Thyroid gland (tissue), 4 donors: ENCODE measurements around the gene P4HA2. TPM values are rescaled to one million over a fixed set of nuclear protein-coding genes. Genes with fewer than 3 reads are reported as not detected.

Source experiments
- DNase-seq, 2 donors: peaks; one replicate each; pipeline ENCODE4 v3.0.0-alpha.2; 2019
- H3K27ac ChIP-seq, 3 donors: fragments of 200-600 bp; sonication (generic); 1 replicate in 2 of 3; 2 replicates in 1 of 3; pipeline ENCODE4 v1.5.1; 2016 to 2019; ENCODE audit warnings: mild to moderate bottlenecking in 1 of 3, moderate library complexity in 1 of 3
- H3K27me3 ChIP-seq: fragments of 200-600 bp; sonication (generic); one replicate; pipeline ENCODE4 v1.5.1; 2019
- H3K36me3 ChIP-seq, 2 donors: fragments of 200-600 bp; sonication (generic); one replicate each; pipeline ENCODE4 v1.5.1; 2016 to 2019
- H3K4me1 ChIP-seq, 2 donors: fragments of 200-600 bp; sonication (generic); one replicate each; pipeline ENCODE4 v1.5.1; 2017 to 2019
- H3K4me3 ChIP-seq, 3 donors: fragments of 200-600 bp; sonication (generic); replicated peaks in 1 of 3; 1 replicate in 2 of 3; 2 replicates in 1 of 3; pipeline ENCODE4 v1.5.1; 2016; ENCODE audit warnings: mild to moderate bottlenecking in 1 of 3
- H3K9me3 ChIP-seq: fragments of 200-600 bp; sonication (generic); one replicate; pipeline ENCODE4 v1.5.1; 2017
- CTCF ChIP-seq, 6 experiments: fragments of 200-600 bp in 3 of 6; fragments of 450-650 bp in 3 of 6; sonication (generic) in 3 of 6; IDR thresholded peaks; one replicate each; pipeline ENCODE4 v1.5.1; 2016 to 2019; ENCODE audit warnings: antibody characterized with exemption in 6 of 6, mild to moderate bottlenecking in 2 of 6, inconsistent platforms in 1 of 6, moderate library complexity in 1 of 6
- POLR2A ChIP-seq, 2 donors: fragments of 450-650 bp; IDR thresholded peaks; one replicate each; pipeline ENCODE4 v1.6.1; 2017; ENCODE audit warnings: antibody characterized with exemption in 2 of 2, mild to moderate bottlenecking in 2 of 2, moderate library complexity in 1 of 2
- WGBS, 2 donors: methylation state at CpG; one replicate each; pipeline ENCODE4 v1.1.5; 2017; 5-methylcytosine and 5-hydroxymethylcytosine counted together
- intact Hi-C: fragments of 100-400 bp; cut with DNase I; formaldehyde crosslinking; loops from one replicate; pipeline ENCODE4 v1.15.1; 2023
- total RNA-seq, 4 donors: library from RNA; depleted of rRNA; stranded (reverse); fragments of >200 nt; gene quantifications; one replicate each; pipeline ENCODE4 v1.2.3, GENCODE V29; 2016

The P4HA2 gene
- total RNA-seq, 4 donors from 2014 or later, result 21.3 to 32.0 (median 29.6) TPM

- Histone ChIP-seq H3K9me3 (no peaks in the 10 kb centered on the region), H3K27ac (no peak overlapping the region), H3K27me3 (no peaks in the 10 kb centered on the region), H3K36me3 (no peaks in the 10 kb centered on the region), H3K4me1 (no peaks in the 10 kb centered on the region), H3K4me3 (no peak overlapping the region)
- 79 to 80% methylated on average over 1 of the region's 1 CpG for WGBS, 2 donors
- TF ChIP-seq POLR2A (IDR thresholded peaks at IDR 0.05) (no peak), CTCF (IDR thresholded peaks at IDR 0.05) (no peak)
- intact Hi-C loops, result no loop called here
- DNase-seq, result no peak
These were observed 17.9 kb upstream of the P4HA2 start for GRCh38 chr5:132245593-132245992.

- DNase-seq, result no peak
- WGBS, 2 donors, result 93 to 94% methylated on average over 3 of the region's 3 CpGs
- Histone ChIP-seq H3K4me3 (no peak overlapping the region), H3K27me3 (no peaks in the 10 kb centered on the region), H3K27ac (no peak overlapping the region), H3K4me1 (no peaks in the 10 kb centered on the region), H3K36me3 (no peaks in the 10 kb centered on the region), H3K9me3 (no peaks in the 10 kb centered on the region)
- intact Hi-C loops, result no loop called here
- TF ChIP-seq POLR2A (IDR thresholded peaks at IDR 0.05) (no peak), CTCF (IDR thresholded peaks at IDR 0.05) (no peak)
These were observed 15.8 kb upstream of the P4HA2 start for GRCh38 chr5:132243366-132243977.

GRCh38 chr5:132239776-132240175, 12.1 kb upstream of the P4HA2 start:
- no peak for DNase-seq
- Histone ChIP-seq H3K4me1 (no peaks in the 10 kb centered on the region), H3K27me3 (no peaks in the 10 kb centered on the region), H3K27ac (no peak overlapping the region), H3K36me3 (no peaks in the 10 kb centered on the region), H3K9me3 (no peaks in the 10 kb centered on the region), H3K4me3 (no peak overlapping the region)
- intact Hi-C loops, result loop anchor here (10.0 kb wide), 1 partner anchor 265 kb away; no protein-coding TSS in a partner anchor
- no peak for TF ChIP-seq POLR2A (IDR thresholded peaks at IDR 0.05)
- TF ChIP-seq CTCF (IDR thresholded peaks at IDR 0.05), result no peak

GRCh38 chr5:132238901-132239500, 11.3 kb upstream of the P4HA2 start:
- H3K4me3 ChIP-seq, result no peak overlapping the region
- H3K27ac ChIP-seq, result no peak overlapping the region
- H3K9me3 ChIP-seq, result no peaks in the 10 kb centered on the region
- intact Hi-C loops, result loop anchor here (10.0 kb wide), 1 partner anchor 266 kb away; no protein-coding TSS in a partner anchor
- H3K4me1 ChIP-seq, result no peaks in the 10 kb centered on the region
- no peak for DNase-seq
- H3K36me3 ChIP-seq, result no peaks in the 10 kb centered on the region
- TF ChIP-seq POLR2A (IDR thresholded peaks at IDR 0.05), result no peak
- no peak for TF ChIP-seq CTCF (IDR thresholded peaks at IDR 0.05)
- 56 to 87% methylated on average over 1 of the region's 1 CpG for WGBS, 2 donors
- H3K27me3 ChIP-seq, result no peaks in the 10 kb centered on the region

- intact Hi-C loops, result loop anchor here (10.0 kb wide), 1 partner anchor 267 kb away; no protein-coding TSS in a partner anchor
- H3K27me3 ChIP-seq, result no peaks in the 10 kb centered on the region
- DNase-seq, result peak; percentile 73 to 75
- no peaks in the 10 kb centered on the region for H3K4me1 ChIP-seq
- H3K36me3 ChIP-seq, result no peaks in the 10 kb centered on the region
- WGBS, 2 donors, result 0% methylated on average over 1 of the region's 1 CpG
- no peaks in the 10 kb centered on the region for H3K9me3 ChIP-seq
- peak; percentile 46 to 87 (median 72) for TF ChIP-seq CTCF (IDR thresholded peaks at IDR 0.05)
- no peak for TF ChIP-seq POLR2A (IDR thresholded peaks at IDR 0.05)
- H3K27ac ChIP-seq, result no peak overlapping the region
- H3K4me3 ChIP-seq, result no peak overlapping the region
These were observed 10.6 kb upstream of the P4HA2 start for GRCh38 chr5:132238169-132238744.
